Karpas-422 (cell line): ENCODE data around the gene MET. TPM values are rescaled to one million over a fixed set of nuclear protein-coding genes. Genes with fewer than 3 reads are reported as not detected.

Experiments used
- DNase-seq: peaks from one replicate; pipeline ENCODE4 v3.0.0-alpha.2; 2015
- H2AFZ ChIP-seq: fragments of 200-600 bp; sonication (generic); 2 replicates; pipeline ENCODE4 v1.6.1; 2014; ENCODE audit warnings: antibody characterized with exemption, low read length, mixed read lengths
- H3K27ac ChIP-seq: fragments of 200-600 bp; sonication (generic); 2 replicates; pipeline ENCODE4 v1.5.1; 2014; ENCODE audit warnings: mild to moderate bottlenecking, low read length, moderate library complexity
- H3K27me3 ChIP-seq: fragments of 200-600 bp; sonication (generic); 2 replicates; pipeline ENCODE4 v1.6.1; 2014; ENCODE audit warnings: low read length, mixed read lengths
- H3K36me3 ChIP-seq: fragments of 200-600 bp; sonication (generic); 2 replicates; pipeline ENCODE4 v1.6.1; 2014; ENCODE audit warnings: low read length, mixed read lengths; ENCODE audit not compliant: insufficient read depth
- H3K4me1 ChIP-seq: fragments of 200-600 bp; sonication (generic); 2 replicates; pipeline ENCODE4 v1.6.1; 2014; ENCODE audit warnings: mild to moderate bottlenecking, low read length, mixed read lengths
- H3K4me2 ChIP-seq: fragments of 200-600 bp; sonication (generic); 2 replicates; pipeline ENCODE4 v1.6.1; 2014; ENCODE audit warnings: low read length, low read depth, mild to moderate bottlenecking; ENCODE audit not compliant: poor library complexity, severe bottlenecking
- H3K4me3 ChIP-seq: fragments of 200-600 bp; sonication (generic); 2 replicates; pipeline ENCODE4 v1.5.1; 2014; ENCODE audit warnings: mild to moderate bottlenecking, antibody characterized with exemption, low read length, mixed read lengths
- H3K79me2 ChIP-seq: fragments of 200-600 bp; sonication (generic); 2 replicates; pipeline ENCODE4 v1.6.1; 2014; ENCODE audit warnings: mild to moderate bottlenecking, low read length, mixed read lengths
- H3K9ac ChIP-seq: fragments of 200-600 bp; sonication (generic); 2 replicates; pipeline ENCODE4 v1.6.0; 2014; ENCODE audit warnings: low read length
- H3K9me2 ChIP-seq: fragments of 200-600 bp; sonication (generic), shearing (Covaris generic); replicated peaks from 2 replicates; pipeline ENCODE4 v1.6.0; 2014; ENCODE audit warnings: mild to moderate bottlenecking, low read length, moderate library complexity; ENCODE audit not compliant: insufficient read depth
- H3K9me3 ChIP-seq: fragments of 300-700, 200-600 bp; sonication (generic); 2 replicates; pipeline ENCODE4 v1.6.1; 2014; ENCODE audit warnings: low read length, mixed read lengths
- H4K20me1 ChIP-seq: fragments of 200-600 bp; sonication (generic); 2 replicates; pipeline ENCODE4 v1.6.1; 2014; ENCODE audit warnings: mild to moderate bottlenecking, antibody characterized with exemption, low read length, low read depth; ENCODE audit not compliant: insufficient read depth
- total RNA-seq: library from RNA; depleted of rRNA; stranded (reverse); fragments of >200 nt; shearing (Covaris generic); gene quantifications from 2 replicates; pipeline ENCODE4 v1.2.3, GENCODE V29; 2014; ENCODE audit warnings: low replicate concordance

MET gene
- total RNA-seq, 1 experiment from 2014 or later = 158 TPM

GRCh38 chr7:116692401-116693308, 20.7 kb downstream of the MET start:
- H3K4me3 ChIP-seq = peak overlapping the region; percentile 51
- H3K27ac ChIP-seq = peak overlapping the region; percentile 95
- no peaks in the 10 kb centered on the region for H3K9me3 ChIP-seq
- peaks cover 89% of the 10 kb centered on the region for H3K4me1 ChIP-seq
- DNase-seq = peak; percentile 81
- H3K9me2 ChIP-seq = no peaks in the 10 kb centered on the region
- H4K20me1 ChIP-seq = peaks cover 5% of the 10 kb centered on the region; the same call in 1 of the 2 replicates
- no peak overlapping the region for H2AFZ ChIP-seq
- peaks cover 36% of the 10 kb centered on the region for H3K36me3 ChIP-seq
- H3K27me3 ChIP-seq = no peaks in the 10 kb centered on the region
- peak overlapping the region; percentile 72 for H3K4me2 ChIP-seq
- H3K9ac ChIP-seq = peak overlapping the region; percentile 42
- H3K79me2 ChIP-seq = peaks cover 99% of the 10 kb centered on the region

- H3K27ac ChIP-seq = peak overlapping the region; percentile 47; the same call in 1 of the 2 replicates
- H2AFZ ChIP-seq = no peak overlapping the region
- peaks cover 88% of the 10 kb centered on the region for H3K4me1 ChIP-seq
- H3K9me2 ChIP-seq = no peaks in the 10 kb centered on the region
- no peaks in the 10 kb centered on the region for H3K9me3 ChIP-seq
- DNase-seq = no peak
- H3K4me3 ChIP-seq = no peak overlapping the region
- no peak overlapping the region for H3K9ac ChIP-seq
- no peaks in the 10 kb centered on the region for H3K27me3 ChIP-seq
- H4K20me1 ChIP-seq = no peaks in the 10 kb centered on the region
- H3K36me3 ChIP-seq = peaks cover 74% of the 10 kb centered on the region
- no peak overlapping the region for H3K4me2 ChIP-seq
- H3K79me2 ChIP-seq = peaks cover 99% of the 10 kb centered on the region
These were observed 24.7 kb downstream of the MET start for GRCh38 chr7:116696707-116697106.

- peaks cover 88% of the 10 kb centered on the region for H3K4me1 ChIP-seq
- H2AFZ ChIP-seq = no peak overlapping the region
- no peaks in the 10 kb centered on the region for H3K27me3 ChIP-seq
- H3K27ac ChIP-seq = peak overlapping the region; percentile 47; the same call in 1 of the 2 replicates
- H3K9me3 ChIP-seq = no peaks in the 10 kb centered on the region
- no peak overlapping the region for H3K9ac ChIP-seq
- no peak for DNase-seq
- H3K4me3 ChIP-seq = no peak overlapping the region
- peaks cover 99% of the 10 kb centered on the region for H3K79me2 ChIP-seq
- H4K20me1 ChIP-seq = no peaks in the 10 kb centered on the region
- H3K36me3 ChIP-seq = peaks cover 77% of the 10 kb centered on the region
- H3K9me2 ChIP-seq = no peaks in the 10 kb centered on the region
- no peak overlapping the region for H3K4me2 ChIP-seq
These were observed 25.2 kb downstream of the MET start for GRCh38 chr7:116697152-116697551.

- H3K9me3 ChIP-seq = no peaks in the 10 kb centered on the region
- no peak overlapping the region for H3K4me2 ChIP-seq
- H4K20me1 ChIP-seq = no peaks in the 10 kb centered on the region
- H3K36me3 ChIP-seq = peaks cover 81% of the 10 kb centered on the region
- no peak overlapping the region for H3K9ac ChIP-seq
- H3K4me3 ChIP-seq = no peak overlapping the region
- H3K27me3 ChIP-seq = no peaks in the 10 kb centered on the region
- H3K4me1 ChIP-seq = peaks cover 88% of the 10 kb centered on the region
- H3K27ac ChIP-seq = peak overlapping the region; percentile 47
- no peak for DNase-seq
- no peak overlapping the region for H2AFZ ChIP-seq
- no peaks in the 10 kb centered on the region for H3K9me2 ChIP-seq
- H3K79me2 ChIP-seq = peaks cover 99% of the 10 kb centered on the region
These were observed 25.8 kb downstream of the MET start for GRCh38 chr7:116697761-116698160.

GRCh38 chr7:116698396-116698795, 26.4 kb downstream of the MET start:
- peak overlapping the region; percentile 47 for H3K27ac ChIP-seq
- no peak overlapping the region for H2AFZ ChIP-seq
- H3K4me3 ChIP-seq = no peak overlapping the region
- H3K36me3 ChIP-seq = peaks cover 80% of the 10 kb centered on the region
- H3K9me2 ChIP-seq = no peaks in the 10 kb centered on the region
- H3K79me2 ChIP-seq = peaks cover 99% of the 10 kb centered on the region
- H3K4me2 ChIP-seq = no peak overlapping the region
- no peaks in the 10 kb centered on the region for H3K27me3 ChIP-seq
- DNase-seq = no peak
- no peak overlapping the region for H3K9ac ChIP-seq
- H3K9me3 ChIP-seq = no peaks in the 10 kb centered on the region
- no peaks in the 10 kb centered on the region for H4K20me1 ChIP-seq
- H3K4me1 ChIP-seq = peaks cover 88% of the 10 kb centered on the region

- Histone ChIP-seq H3K79me2 (peaks cover 99% of the 10 kb centered on the region), H3K4me1 (peaks cover 88% of the 10 kb centered on the region), H3K9me2 (no peaks in the 10 kb centered on the region), H3K36me3 (peaks cover 73% of the 10 kb centered on the region), H3K27ac (peak overlapping the region; percentile 47), H3K9ac (no peak overlapping the region), H3K4me3 (no peak overlapping the region), H3K4me2 (no peak overlapping the region), H3K27me3 (no peaks in the 10 kb centered on the region), H3K9me3 (no peaks in the 10 kb centered on the region), H4K20me1 (no peaks in the 10 kb centered on the region), H2AFZ (no peak overlapping the region)
- no peak for DNase-seq
These were observed 27.1 kb downstream of the MET start for GRCh38 chr7:116698930-116699721.

- no peak overlapping the region for H3K4me3 ChIP-seq
- H3K27me3 ChIP-seq = no peaks in the 10 kb centered on the region
- H3K9ac ChIP-seq = no peak overlapping the region
- no peak overlapping the region for H2AFZ ChIP-seq
- H3K27ac ChIP-seq = no peak overlapping the region
- no peaks in the 10 kb centered on the region for H3K9me2 ChIP-seq
- no peak overlapping the region for H3K4me2 ChIP-seq
- no peaks in the 10 kb centered on the region for H3K9me3 ChIP-seq
- H3K36me3 ChIP-seq = peaks cover 69% of the 10 kb centered on the region
- no peaks in the 10 kb centered on the region for H4K20me1 ChIP-seq
- DNase-seq = no peak
- peaks cover 92% of the 10 kb centered on the region for H3K4me1 ChIP-seq
- peaks cover 100% of the 10 kb centered on the region for H3K79me2 ChIP-seq
These were observed 27.7 kb downstream of the MET start for GRCh38 chr7:116699722-116700120.
